ENCODE measurements around the gene ZRANB1. TPM values are rescaled to one million over a fixed set of nuclear protein-coding genes. Genes with fewer than 3 reads are reported as not detected.
"Not testable (repeated sequence)": the region's sequence is repeated elsewhere in the genome, so short reads cannot be mapped to it uniquely, and the experiment has no call there.

The ZRANB1 gene
- total RNA-seq, 1 donor from 2014 or later: 24.7 TPM

DNA sequence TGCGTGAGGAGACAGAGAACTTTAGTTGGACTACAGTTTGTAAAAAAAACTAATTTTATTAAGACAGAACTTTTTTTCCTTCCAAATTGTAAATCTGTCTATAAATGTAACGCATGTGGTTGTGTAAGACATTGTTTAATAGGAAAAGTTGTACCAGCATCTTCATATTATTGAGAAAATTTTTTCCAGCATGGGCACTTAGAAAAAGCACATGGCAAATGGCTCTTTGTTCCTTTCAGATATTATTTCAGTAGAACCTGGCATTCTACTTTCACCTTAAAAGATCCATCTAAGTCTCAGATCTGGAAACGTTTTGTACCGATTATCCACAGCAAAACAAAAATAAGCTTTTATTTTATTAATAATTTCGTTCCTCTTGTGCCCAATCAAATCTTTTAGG is 43.2 kb downstream of the ZRANB1 start:
- peaks cover 35% of the 10 kb centered on the region for H3K36me3 Mint-ChIP-seq (ENCODE audit: low read depth)
- DNase-seq (ENCODE audit: low spot score): no peak
- no peak overlapping the region for H3K4me3 Mint-ChIP-seq (ENCODE audit: unreplicated experiment)
- no peaks in the 10 kb centered on the region for H3K9me3 Mint-ChIP-seq (ENCODE audit: low read depth)
- no peak overlapping the region for H3K27ac Mint-ChIP-seq (ENCODE audit: unreplicated experiment)
- TF ChIP-seq, protein P1, sequence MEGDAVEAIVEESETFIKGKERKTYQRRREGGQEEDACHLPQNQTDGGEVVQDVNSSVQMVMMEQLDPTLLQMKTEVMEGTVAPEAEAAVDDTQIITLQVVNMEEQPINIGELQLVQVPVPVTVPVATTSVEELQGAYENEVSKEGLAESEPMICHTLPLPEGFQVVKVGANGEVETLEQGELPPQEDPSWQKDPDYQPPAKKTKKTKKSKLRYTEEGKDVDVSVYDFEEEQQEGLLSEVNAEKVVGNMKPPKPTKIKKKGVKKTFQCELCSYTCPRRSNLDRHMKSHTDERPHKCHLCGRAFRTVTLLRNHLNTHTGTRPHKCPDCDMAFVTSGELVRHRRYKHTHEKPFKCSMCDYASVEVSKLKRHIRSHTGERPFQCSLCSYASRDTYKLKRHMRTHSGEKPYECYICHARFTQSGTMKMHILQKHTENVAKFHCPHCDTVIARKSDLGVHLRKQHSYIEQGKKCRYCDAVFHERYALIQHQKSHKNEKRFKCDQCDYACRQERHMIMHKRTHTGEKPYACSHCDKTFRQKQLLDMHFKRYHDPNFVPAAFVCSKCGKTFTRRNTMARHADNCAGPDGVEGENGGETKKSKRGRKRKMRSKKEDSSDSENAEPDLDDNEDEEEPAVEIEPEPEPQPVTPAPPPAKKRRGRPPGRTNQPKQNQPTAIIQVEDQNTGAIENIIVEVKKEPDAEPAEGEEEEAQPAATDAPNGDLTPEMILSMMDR (IDR thresholded peaks at IDR 0.05): no peak
- no peaks in the 10 kb centered on the region for H3K27me3 Mint-ChIP-seq (ENCODE audit: low read depth)
- peaks cover 10% of the 10 kb centered on the region for H3K4me1 Mint-ChIP-seq (ENCODE audit: low read depth)

DNA sequence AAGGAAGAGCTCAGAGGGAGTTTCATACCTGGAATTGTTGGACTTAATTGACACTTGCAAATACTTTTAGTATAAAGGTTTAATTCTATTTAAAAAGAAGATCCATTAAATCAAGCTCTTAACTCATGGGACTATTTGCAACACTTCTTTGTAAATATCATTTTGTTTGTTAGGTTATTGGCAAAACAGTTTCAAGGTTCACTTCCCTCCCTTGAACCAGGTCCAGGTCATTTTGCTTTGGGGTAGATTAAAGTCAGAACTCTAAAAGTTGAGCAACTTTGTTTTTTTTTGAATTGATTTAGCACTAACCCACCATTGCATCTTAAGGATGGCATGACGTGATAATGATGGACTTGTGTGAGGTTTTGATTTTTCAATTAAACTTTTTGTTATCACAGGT is 45.9 kb downstream of the ZRANB1 start:
- Mint-ChIP-seq H3K27me3 (ENCODE audit: low read depth) (no peaks in the 10 kb centered on the region), H3K4me3 (ENCODE audit: unreplicated experiment) (no peak overlapping the region), H3K4me1 (ENCODE audit: low read depth) (peaks cover 11% of the 10 kb centered on the region), H3K27ac (ENCODE audit: unreplicated experiment) (no peak overlapping the region), H3K9me3 (ENCODE audit: low read depth) (no peaks in the 10 kb centered on the region), H3K36me3 (ENCODE audit: low read depth) (peaks cover 38% of the 10 kb centered on the region)
- DNase-seq (ENCODE audit: low spot score): no peak
- TF ChIP-seq, protein P1 (IDR thresholded peaks at IDR 0.05): no peak

DNA sequence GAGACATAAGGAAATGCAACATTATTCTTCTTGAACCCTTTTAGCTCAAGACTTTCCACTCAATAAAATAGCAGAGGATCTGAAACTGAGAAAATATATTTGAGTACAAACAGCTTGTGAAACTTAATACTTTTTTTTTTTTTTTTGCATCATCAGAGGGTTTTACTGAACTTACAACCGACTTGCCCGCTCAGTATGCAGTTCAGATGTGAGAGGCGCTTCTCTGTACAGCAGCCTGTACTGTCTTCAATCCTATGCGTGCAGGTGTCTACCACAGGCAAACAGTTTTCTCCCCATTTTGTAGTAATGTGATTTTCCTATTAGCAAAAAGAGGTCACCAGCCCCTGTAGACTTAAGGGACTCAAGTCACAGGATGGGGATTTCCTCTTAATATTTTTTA is 46.8 kb downstream of the ZRANB1 start:
- peaks cover 36% of the 10 kb centered on the region for H3K36me3 Mint-ChIP-seq (ENCODE audit: low read depth)
- not testable (repeated sequence) for H3K27ac Mint-ChIP-seq (ENCODE audit: unreplicated experiment); H3K4me3 Mint-ChIP-seq (ENCODE audit: unreplicated experiment)

DNA sequence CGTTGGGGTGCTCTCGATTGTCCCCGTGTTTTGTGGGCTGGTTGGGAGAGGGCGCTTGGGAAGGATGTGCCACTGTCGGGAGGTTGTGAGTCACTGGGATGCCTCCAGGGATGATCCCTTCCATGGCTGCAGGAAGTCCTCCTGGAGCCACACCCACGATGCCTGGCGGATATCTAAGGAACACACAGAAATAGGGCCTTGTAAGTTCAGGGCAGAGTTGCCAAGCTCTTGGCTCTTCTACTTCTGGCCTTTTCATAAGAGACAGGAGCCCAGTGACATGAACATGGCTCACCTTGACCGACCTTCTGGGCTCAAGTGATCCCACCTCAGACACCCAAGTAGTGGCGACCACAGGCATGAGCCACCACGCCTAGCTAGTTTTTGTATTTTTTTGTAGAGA is 47.6 kb downstream of the ZRANB1 start:
- peaks cover 38% of the 10 kb centered on the region for H3K36me3 Mint-ChIP-seq (ENCODE audit: low read depth)
- no peak for DNase-seq (ENCODE audit: low spot score)
- peaks cover 14% of the 10 kb centered on the region for H3K4me1 Mint-ChIP-seq (ENCODE audit: low read depth)
- H3K27me3 Mint-ChIP-seq (ENCODE audit: low read depth): no peaks in the 10 kb centered on the region
- no peaks in the 10 kb centered on the region for H3K9me3 Mint-ChIP-seq (ENCODE audit: low read depth)
- peak overlapping the region; percentile 79 for H3K27ac Mint-ChIP-seq (ENCODE audit: unreplicated experiment)
- TF ChIP-seq, protein P1 (IDR thresholded peaks at IDR 0.05): no peak
- H3K4me3 Mint-ChIP-seq (ENCODE audit: unreplicated experiment): no peak overlapping the region

More for the DNA sequence above, 46.8 kb downstream of the ZRANB1 start:
- not testable (repeated sequence) for H3K9me3 Mint-ChIP-seq (ENCODE audit: low read depth); H3K27me3 Mint-ChIP-seq (ENCODE audit: low read depth); DNase-seq (ENCODE audit: low spot score)
- peaks cover 14% of the 10 kb centered on the region for H3K4me1 Mint-ChIP-seq (ENCODE audit: low read depth)

DNA sequence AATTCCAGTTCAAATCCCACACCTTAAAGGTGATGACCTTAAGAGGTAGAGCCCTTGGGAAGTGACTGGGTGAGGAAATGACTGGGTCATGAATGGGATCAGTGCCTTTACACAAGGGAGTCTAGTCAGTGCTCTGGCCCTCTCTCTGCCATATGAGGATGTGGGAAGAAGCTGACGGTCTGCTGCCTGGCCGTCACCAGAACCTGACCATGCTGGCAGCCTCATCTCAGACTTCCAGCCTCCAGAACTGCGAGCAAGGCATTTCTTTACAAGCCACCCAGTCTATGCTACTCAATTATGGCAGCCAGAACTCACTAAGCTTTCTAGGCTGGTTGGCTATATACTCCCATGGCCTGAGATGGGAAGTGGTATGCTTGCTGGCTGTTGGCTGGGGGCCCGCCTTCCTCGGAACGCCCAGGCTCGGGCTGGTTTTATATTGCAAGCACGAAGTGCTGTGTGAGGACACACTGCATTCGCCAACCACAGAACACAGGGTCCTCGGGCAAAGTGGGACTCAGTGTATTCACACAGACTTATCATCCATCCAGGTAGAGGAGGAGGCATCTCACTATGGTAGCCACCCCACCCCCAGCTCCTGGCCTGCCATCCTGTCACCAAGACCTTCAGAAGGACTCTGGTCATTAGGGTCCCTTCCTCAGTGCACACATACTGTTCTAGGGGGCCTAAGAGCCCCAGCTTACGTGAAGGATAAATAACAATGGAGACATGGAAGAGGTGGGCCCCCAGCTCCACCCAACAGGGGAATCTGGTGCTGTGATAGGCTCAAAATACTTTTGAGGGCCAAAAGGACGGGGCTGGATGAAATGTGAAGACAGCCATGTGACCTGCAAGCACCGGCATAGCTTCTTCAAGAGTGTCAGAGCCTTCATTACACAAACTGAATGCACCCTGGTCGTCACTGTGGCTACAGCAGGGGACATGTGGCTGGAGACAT is 49.0 kb downstream of the ZRANB1 start:
- peak; percentile 84 for DNase-seq (ENCODE audit: low spot score)
- Mint-ChIP-seq H3K27ac (ENCODE audit: unreplicated experiment) (peak overlapping the region; percentile 22), H3K4me3 (ENCODE audit: unreplicated experiment) (no peak overlapping the region), H3K4me1 (ENCODE audit: low read depth) (peaks cover 14% of the 10 kb centered on the region), H3K36me3 (ENCODE audit: low read depth) (peaks cover 38% of the 10 kb centered on the region), H3K27me3 (ENCODE audit: low read depth) (no peaks in the 10 kb centered on the region), H3K9me3 (ENCODE audit: low read depth) (no peaks in the 10 kb centered on the region)
- TF ChIP-seq, protein P1 (IDR thresholded peaks at IDR 0.05): no peak

Measured in chondrocyte (in vitro differentiated cells).